SH-SY5Y (cell line): ENCODE data around the gene PTMA.

Source experiments
- GATA2 ChIP-seq: IDR thresholded peaks from 2 replicates; pipeline ENCODE4 v1.6.1; 2011; ENCODE audit warnings: mild to moderate bottlenecking, low read depth, low read length
- GATA3 ChIP-seq: IDR thresholded peaks from 2 replicates; pipeline ENCODE4 v1.6.1; 2011; ENCODE audit warnings: low read depth, mild to moderate bottlenecking, low read length, moderate library complexity

DNA sequence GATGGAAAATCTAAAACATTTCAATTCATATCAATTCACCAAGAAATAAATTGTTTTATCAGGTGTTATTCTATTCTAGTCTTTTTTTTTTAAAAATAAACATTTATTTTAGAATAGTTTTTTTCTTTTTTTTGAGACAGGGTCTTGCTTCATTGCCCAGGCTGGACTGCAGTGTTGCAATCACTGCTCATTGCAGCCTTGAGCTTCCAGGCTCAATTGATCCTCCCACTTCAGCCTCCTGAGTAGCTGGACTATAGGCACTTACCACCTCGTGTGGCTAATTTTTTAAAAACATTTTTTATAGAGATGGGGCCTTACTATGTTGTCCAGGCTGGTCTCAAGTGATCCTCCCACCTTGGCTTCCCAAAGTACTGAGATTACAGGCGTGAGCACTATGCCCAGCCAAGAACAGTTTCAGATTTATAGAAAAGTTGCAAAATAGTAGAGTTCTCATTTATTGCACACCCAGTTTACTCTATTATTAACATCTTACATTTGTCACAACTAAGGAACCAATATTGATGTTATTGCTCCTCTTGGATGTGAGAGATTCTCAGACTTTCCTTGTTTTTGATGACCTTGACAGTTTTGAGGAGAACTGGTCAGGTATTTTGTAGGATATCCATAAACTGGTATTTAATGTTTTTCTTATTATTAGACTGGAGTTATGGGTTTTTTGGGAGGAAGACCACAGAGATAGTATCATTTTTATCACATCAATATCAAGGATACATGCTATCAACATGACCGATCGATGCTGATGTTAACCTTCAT, 42.9 kb downstream of the PTMA start:
- no peak for TF ChIP-seq GATA2
- no peak for TF ChIP-seq GATA3
